G401.6 (cell line): ENCODE data around the gene CHD3.
"Not testable (repeated sequence)": the region's sequence is repeated elsewhere in the genome, so short reads cannot be mapped to it uniquely, and the experiment has no call there.

Source experiments
- FAIRE-seq: peaks from 2 replicates; lab custom pipeline; 2012; peaks lifted over from hg19 to GRCh38; lab: Jason Lieb, UNC

CHD3 gene

GRCh38 chr17:7935859-7936258 is 47.3 kb downstream of the CHD3 start:
- FAIRE-seq, result no peak

- no peak for FAIRE-seq
Observed at GRCh38 chr17:7940034-7940433, 51.4 kb downstream of the CHD3 start.

- no peak for FAIRE-seq
Observed at GRCh38 chr17:7940743-7941142, 52.2 kb downstream of the CHD3 start.

- no peak for FAIRE-seq
Observed at GRCh38 chr17:7943291-7943690, 54.7 kb downstream of the CHD3 start.

GRCh38 chr17:7944326-7944725 is 55.7 kb downstream of the CHD3 start:
- no peak for FAIRE-seq

- no peak for FAIRE-seq
Observed at GRCh38 chr17:7945651-7946050, 57.1 kb downstream of the CHD3 start.

GRCh38 chr17:7946441-7946840 is 57.9 kb downstream of the CHD3 start:
- no peak for FAIRE-seq

GRCh38 chr17:7947651-7948050 is 59.1 kb downstream of the CHD3 start:
- FAIRE-seq, result no peak

GRCh38 chr17:7950578-7950977 is 62.0 kb downstream of the CHD3 start:
- FAIRE-seq, result no peak

- FAIRE-seq, result no peak
Observed at GRCh38 chr17:7951143-7951792, 62.7 kb downstream of the CHD3 start.

- FAIRE-seq, result not testable (repeated sequence)
Observed at GRCh38 chr17:7953266-7953665, 64.7 kb downstream of the CHD3 start.

- FAIRE-seq, result no peak
Observed at GRCh38 chr17:7955414-7956227, 67.0 kb downstream of the CHD3 start.

- no peak for FAIRE-seq
Observed at GRCh38 chr17:7956228-7956965, 67.8 kb downstream of the CHD3 start.

GRCh38 chr17:7959503-7960253 is 71.1 kb downstream of the CHD3 start:
- FAIRE-seq, result no peak

GRCh38 chr17:7961421-7961820 is 72.8 kb downstream of the CHD3 start:
- FAIRE-seq, result no peak
